ENCODE results near the gene SLC20A1. TPM values are rescaled to one million over a fixed set of nuclear protein-coding genes. Genes with fewer than 3 reads are reported as not detected.
A peak's percentile ranks its signal among the peaks of the same experiment; 100 is the strongest.

Gene SLC20A1
- total RNA-seq, 1 donor from 2014 or later: 59.4 TPM

DNA sequence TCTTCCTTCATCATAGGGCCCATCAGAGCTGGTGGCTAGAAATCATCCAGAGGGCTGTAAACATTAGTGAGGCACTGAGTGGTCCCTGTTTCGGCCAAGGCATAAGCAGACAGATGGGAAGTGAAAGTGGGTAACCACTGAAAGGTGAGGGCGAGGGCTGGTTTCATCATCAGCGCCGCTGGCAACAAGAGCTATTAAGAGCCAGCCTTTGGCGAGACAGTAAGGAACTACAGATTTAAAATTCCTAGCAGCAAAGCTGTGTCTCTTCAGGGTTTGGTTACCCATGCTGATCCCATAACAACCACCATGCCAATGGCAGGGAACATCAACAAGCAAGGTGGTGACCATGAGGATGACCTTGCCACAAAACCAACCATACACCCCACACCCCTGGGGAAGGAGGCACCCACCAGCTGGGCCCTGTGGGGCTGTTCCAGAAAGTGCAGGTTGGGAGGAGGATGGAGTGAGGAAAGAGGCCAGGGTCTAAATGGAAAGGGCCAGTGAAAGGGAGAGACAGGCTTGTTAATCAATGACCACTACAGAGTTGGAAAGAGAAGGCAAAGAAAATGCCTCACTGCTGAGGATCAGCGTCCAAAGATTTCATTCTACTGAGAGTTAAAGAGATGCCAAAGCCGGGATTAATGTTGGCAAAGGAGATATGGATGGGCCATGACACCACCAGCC is 9.0 kb upstream of the SLC20A1 start:
- Histone ChIP-seq H3K4me1 (peaks cover 6% of the 10 kb centered on the region), H3K4me3 (no peak overlapping the region), H3K36me3 (no peaks in the 10 kb centered on the region), H3K27ac (no peak overlapping the region), H3K9me3 (no peaks in the 10 kb centered on the region), H3K27me3 (no peaks in the 10 kb centered on the region)
- intact Hi-C loops (cut with DNase I): no loop called here
- peak; percentile 32 for DNase-seq
- TF ChIP-seq, protein P1, sequence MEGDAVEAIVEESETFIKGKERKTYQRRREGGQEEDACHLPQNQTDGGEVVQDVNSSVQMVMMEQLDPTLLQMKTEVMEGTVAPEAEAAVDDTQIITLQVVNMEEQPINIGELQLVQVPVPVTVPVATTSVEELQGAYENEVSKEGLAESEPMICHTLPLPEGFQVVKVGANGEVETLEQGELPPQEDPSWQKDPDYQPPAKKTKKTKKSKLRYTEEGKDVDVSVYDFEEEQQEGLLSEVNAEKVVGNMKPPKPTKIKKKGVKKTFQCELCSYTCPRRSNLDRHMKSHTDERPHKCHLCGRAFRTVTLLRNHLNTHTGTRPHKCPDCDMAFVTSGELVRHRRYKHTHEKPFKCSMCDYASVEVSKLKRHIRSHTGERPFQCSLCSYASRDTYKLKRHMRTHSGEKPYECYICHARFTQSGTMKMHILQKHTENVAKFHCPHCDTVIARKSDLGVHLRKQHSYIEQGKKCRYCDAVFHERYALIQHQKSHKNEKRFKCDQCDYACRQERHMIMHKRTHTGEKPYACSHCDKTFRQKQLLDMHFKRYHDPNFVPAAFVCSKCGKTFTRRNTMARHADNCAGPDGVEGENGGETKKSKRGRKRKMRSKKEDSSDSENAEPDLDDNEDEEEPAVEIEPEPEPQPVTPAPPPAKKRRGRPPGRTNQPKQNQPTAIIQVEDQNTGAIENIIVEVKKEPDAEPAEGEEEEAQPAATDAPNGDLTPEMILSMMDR (IDR thresholded peaks at IDR 0.05): no peak
- no peak for ATAC-seq

DNA sequence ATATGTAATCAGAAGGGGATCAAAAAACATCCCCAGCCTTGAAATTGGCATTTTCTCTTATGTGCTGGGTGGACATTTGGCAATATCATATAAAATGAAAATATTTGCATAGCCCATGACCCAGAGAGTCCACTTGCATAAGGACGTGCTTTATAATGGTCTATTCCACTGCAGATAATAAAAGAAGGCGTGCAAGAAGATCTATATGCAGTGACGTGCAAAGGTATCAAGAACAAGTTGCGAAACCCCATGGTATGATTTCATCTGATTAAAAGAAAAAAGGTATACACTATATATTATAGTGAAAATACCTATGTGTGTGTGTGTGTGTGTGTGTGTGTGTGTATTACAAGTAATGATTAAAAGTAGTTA is 8.5 kb upstream of the SLC20A1 start:
- Histone ChIP-seq H3K27me3 (no peaks in the 10 kb centered on the region), H3K4me3 (no peak overlapping the region), H3K27ac (no peak overlapping the region), H3K4me1 (peaks cover under 1% of the 10 kb centered on the region), H3K36me3 (no peaks in the 10 kb centered on the region), H3K9me3 (no peaks in the 10 kb centered on the region)
- no peak for DNase-seq
- no peak for ATAC-seq
- intact Hi-C loops (cut with DNase I): no loop called here
- TF ChIP-seq, protein P1 (IDR thresholded peaks at IDR 0.05): no peak

DNA sequence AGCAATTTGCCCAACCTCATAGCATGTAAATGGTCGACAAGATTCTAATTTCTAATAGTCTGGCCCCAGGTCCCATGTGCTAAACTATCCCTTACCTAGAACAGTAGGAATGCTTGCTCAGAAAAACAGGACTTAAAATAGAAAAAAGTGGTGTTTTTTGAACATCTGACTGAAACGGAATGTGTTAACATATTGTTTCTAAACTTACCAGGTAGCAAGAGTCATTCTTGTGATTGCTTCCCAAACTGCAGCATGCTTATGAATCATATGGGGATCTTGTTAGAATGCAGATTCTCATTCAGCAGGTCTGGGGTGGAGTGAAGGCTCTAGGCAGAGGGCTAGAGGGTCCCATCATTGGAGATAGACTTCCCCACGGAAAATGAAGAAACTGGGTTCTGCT is 5.8 kb upstream of the SLC20A1 start:
- intact Hi-C loops (cut with DNase I): no loop called here
- DNase-seq (no peak), ATAC-seq (no peak)
- Histone ChIP-seq H3K4me1 (peaks cover 10% of the 10 kb centered on the region), H3K36me3 (no peaks in the 10 kb centered on the region), H3K4me3 (no peak overlapping the region), H3K27ac (no peak overlapping the region), H3K27me3 (no peaks in the 10 kb centered on the region), H3K9me3 (no peaks in the 10 kb centered on the region)
- TF ChIP-seq, protein P1 (IDR thresholded peaks at IDR 0.05): no peak

DNA sequence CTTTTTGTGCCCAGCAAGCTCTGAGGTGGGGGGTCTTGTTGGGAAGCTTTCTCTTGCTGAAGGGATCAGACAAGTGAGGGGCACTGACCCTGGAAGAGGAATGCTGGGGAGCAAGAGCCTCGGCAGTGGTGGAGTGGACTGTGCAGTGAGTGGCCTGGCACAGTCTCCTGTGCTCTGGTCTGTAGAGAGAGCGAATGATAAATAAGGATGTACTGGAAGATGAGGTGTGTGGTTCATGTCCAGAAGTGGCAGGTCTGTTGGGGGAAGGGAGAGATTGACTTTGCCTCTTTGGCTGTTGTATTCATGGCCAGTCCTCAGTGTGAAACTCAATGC is 5.3 kb upstream of the SLC20A1 start:
- DNase-seq: peak; percentile 22
- intact Hi-C loops (cut with DNase I): no loop called here

DNA sequence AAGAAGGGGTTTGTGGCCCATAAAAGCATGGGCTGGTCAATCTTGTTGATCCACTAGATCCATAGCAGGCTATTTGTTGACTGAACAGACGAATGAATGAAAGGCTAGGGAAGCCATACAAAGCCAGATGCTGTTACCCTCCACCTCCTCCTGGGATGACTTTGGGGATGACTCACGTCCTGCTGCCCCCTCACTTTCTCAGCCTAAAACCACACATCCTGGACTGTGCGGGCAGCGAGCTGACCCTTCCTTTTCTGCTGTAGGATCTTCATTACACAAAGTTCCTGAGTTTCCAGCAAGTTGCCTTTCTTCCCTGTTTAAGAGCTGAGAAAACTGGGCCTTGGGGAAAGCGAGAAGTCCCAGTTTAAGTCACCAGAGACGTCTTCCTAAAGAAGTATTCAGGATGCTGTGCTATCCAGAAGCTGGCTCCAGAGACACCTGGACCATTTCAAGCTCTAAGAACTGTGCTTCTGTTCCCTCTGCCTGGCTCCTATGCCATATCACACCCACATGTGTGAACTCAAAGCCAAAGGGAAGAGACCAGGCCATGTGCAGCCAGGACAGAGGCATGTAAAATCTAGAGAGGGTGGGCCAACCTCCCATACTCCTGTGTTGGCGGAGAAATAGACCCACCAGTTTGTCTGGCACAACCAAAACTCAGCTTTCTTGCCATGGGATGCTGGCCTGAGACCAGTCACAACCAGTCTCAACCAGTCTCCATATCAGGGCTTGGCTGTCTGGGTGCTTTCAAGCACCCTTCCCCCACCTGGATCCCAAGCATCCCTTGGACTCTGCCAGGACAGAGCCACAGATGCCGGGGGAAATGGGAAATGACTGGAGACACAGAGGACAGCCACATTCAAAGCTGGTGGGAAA is 4.7 kb upstream of the SLC20A1 start:
- ATAC-seq (no peak), DNase-seq (peak; percentile 61)
- Histone ChIP-seq H3K27me3 (no peaks in the 10 kb centered on the region), H3K4me3 (no peak overlapping the region), H3K4me1 (peaks cover 10% of the 10 kb centered on the region), H3K36me3 (no peaks in the 10 kb centered on the region), H3K27ac (no peak overlapping the region), H3K9me3 (no peaks in the 10 kb centered on the region)
- TF ChIP-seq, protein P1 (IDR thresholded peaks at IDR 0.05): no peak
- intact Hi-C loops (cut with DNase I): no loop called here

More for the DNA sequence above, 5.3 kb upstream of the SLC20A1 start:
- TF ChIP-seq, protein P1 (IDR thresholded peaks at IDR 0.05): no peak
- Histone ChIP-seq H3K9me3 (no peaks in the 10 kb centered on the region), H3K4me3 (no peak overlapping the region), H3K27ac (no peak overlapping the region), H3K27me3 (no peaks in the 10 kb centered on the region), H3K36me3 (no peaks in the 10 kb centered on the region), H3K4me1 (peaks cover 10% of the 10 kb centered on the region)
- no peak for ATAC-seq
